OCI-LY7 (cell line): ENCODE results near the gene VDR.

Source experiments
- EZH2phosphoT487 ChIP-seq: fragments of 200-600 bp; sonication (generic); IDR thresholded peaks from 2 replicates; pipeline ENCODE4 v1.6.1; 2018; ENCODE audit warnings: low read depth, borderline replicate concordance, mild to moderate bottlenecking, mixed run types, antibody characterized with exemption, low read length, moderate library complexity, mixed read lengths
- TF ChIP-seq, protein P1 (sequence below): fragments of 200-600 bp; sonication (generic); conservative IDR thresholded peaks from 2 replicates; pipeline ENCODE4 v1.5.1; 2014; ENCODE audit warnings: mild to moderate bottlenecking, antibody characterized with exemption, low read length, moderate library complexity, mixed read lengths

DNA sequence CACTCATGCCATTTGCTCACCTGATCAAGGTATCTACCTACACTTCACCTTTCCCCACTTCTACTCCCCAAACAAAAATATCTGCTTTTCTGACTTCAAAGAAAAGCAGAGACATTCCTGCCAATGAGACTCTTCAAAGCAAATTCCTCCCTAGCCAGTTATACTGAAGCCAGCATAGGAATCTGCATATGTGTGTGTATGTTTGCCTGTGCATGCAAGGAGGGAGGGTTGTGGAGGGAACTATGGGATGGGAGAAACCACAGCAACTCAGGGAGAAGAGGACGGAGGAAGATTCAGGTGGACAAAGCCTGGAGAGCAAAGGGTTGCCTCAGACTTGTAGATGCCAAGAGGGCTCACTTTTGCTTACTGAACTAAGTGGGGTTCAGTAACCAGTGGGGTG is 26.4 kb upstream of the VDR start:
- no peak for TF ChIP-seq EZH2phosphoT487
- TF ChIP-seq, protein P1, sequence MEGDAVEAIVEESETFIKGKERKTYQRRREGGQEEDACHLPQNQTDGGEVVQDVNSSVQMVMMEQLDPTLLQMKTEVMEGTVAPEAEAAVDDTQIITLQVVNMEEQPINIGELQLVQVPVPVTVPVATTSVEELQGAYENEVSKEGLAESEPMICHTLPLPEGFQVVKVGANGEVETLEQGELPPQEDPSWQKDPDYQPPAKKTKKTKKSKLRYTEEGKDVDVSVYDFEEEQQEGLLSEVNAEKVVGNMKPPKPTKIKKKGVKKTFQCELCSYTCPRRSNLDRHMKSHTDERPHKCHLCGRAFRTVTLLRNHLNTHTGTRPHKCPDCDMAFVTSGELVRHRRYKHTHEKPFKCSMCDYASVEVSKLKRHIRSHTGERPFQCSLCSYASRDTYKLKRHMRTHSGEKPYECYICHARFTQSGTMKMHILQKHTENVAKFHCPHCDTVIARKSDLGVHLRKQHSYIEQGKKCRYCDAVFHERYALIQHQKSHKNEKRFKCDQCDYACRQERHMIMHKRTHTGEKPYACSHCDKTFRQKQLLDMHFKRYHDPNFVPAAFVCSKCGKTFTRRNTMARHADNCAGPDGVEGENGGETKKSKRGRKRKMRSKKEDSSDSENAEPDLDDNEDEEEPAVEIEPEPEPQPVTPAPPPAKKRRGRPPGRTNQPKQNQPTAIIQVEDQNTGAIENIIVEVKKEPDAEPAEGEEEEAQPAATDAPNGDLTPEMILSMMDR = no peak
